ENCODE measurements around the gene LRRC46.

- TF ChIP-seq CTCF (IDR thresholded peaks at IDR 0.05 in 4 of 5, conservative IDR thresholded peaks at IDR 0.05 in 1 of 5) (no peak), POLR2A (IDR thresholded peaks at IDR 0.05) (no peak)
These were observed 39.6 kb downstream of the LRRC46 start for GRCh38 chr17:47871048-47871447.
